HPDE6-E6E7 (cell line): ENCODE data around the gene GHR.

Experiments used
- DNase-seq: peaks from one replicate; pipeline ENCODE4 v3.0.0; 2011; ENCODE audit warnings: missing footprints; ENCODE audit errors: extremely low spot score

Gene GHR

DNA sequence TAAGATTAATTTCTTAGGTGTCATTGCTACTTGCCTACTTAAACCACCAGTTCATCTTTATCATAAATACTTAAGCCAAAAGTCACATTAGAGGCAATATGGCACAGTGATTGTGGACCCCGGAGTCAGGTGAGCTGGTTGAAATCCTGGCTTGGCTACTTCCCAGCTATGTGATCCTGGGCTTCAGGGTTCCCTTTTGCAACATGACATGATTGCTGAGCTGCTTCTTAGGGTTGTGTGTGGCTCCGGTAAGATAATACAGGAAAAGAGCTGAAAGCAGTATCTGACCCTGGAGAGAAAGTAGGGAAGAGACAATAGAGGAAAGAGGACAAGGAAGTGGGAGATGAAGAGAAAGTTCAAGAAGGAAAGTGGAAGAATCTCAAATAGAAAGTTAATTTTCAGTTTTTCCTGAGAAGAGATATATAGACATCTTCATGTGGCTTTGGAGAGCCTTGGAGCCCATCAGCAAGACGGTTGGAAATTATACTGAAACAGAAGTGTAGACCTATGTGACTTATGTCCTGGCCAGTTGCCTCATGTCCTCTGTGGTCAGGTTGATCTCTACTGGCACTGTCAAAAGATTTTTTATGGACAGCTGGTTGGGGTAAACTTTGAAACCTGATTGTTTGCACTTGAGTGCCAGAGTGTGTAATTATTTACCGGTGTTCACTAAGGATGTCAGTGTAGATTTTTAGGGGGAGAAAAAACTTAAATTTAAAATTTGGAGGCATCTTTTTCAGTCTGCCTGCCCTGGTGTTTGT lies 93.2 kb downstream of the GHR start:
- DNase-seq: no peak

DNA sequence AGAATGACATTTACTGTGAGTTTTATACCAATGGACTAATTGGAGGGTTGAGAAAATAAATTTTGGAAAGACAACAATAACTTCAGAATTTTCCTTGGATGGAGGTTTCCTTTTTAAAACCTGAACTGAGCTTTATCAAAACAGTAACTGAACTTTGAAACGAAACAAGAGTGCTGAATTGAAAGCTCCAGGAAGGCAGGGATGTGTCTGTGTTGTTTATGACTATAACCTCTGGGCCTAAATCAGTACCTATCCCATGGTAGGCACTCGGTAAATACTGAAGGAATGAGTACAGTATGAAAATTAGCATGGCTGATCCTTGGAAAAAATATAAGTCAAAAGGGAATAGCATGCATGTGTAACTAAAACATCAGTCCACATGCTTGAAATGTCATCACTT lies 93.9 kb downstream of the GHR start:
- no peak for DNase-seq

DNA sequence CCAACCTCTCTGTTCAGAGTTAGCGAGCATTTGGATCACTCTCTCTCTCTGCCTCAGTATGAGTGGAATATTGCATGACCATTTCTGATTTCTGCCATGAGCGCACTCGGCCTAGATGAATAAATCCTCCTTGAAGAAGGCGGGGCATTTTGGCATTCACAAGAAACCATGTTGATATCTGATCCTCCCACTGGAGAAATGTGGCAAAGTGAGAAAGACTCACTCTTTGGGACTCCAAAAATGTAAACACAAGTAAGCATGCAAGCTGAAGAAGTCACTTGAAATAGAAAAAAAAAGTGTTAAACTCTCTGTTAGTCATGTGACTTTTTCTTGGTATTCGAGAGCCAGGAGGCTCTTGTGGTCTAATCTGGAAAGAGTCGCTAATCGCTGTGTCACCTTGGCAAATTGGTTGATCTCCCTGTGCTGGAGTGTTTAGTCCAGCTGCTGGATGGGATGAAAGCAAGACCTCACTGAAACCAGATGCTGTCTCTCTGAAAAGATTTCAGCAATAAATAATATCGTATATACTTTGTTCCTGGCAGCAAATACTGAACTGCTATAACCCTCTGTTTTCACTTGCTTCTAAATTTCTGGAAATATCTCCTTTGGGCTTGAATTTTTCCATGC lies 95.5 kb downstream of the GHR start:
- no peak for DNase-seq

DNA sequence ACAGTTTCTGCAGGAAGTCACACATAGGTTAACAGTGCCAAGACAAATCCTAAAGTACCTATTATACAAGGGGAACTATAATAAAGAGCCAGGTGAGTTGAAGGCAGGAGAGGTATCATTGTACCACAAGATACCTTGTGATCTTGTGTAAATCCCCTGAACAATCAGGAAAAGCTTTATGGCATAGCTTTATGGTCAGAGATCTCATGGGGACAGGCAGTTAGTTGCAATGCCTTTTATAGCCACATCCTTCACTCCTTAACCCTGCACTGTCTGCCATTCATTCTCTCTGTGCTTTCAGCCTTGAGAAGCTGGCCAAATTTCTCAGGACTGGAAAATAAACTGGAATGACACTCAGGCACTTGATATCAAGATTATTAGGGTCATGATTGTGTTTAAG lies 97.0 kb downstream of the GHR start:
- no peak for DNase-seq

DNA sequence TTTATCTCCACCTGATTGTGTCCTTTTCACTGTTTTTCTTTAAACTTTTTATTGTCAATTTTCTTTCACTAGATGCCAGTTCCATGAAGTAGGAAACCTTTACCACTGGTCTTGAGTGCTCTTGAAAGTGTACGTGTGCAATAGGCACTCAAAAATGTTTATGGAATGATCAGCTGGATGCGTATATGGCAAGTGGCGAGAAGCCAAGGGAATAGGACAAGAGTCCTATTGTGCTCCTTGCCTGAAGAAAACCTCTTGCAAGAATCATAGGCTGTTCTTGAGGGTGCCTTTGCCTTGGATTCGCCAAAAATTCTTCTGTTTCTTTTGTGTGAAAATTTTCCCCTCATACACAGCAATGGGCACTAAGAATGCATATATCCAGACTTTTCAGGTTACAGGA lies 97.7 kb downstream of the GHR start:
- DNase-seq: no peak

DNA sequence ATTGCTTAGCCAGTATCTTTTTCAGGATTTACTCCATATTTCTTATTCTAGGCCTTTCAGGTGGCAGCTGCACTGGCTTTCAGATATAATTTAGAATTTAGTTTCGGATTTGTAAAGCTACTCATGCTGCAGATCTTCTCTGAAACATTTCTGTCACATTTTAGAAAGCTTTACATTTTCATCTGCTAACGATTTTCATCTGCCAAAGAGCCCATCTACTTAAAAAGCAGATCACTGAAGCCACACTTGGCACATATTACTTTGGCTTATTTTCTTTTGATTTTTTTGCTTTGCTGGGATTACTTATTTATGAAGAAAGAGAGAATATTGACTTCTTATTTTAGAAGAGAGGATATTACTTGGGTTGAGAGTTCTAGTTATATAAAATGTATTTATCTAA lies 98.2 kb downstream of the GHR start:
- DNase-seq: no peak

DNA sequence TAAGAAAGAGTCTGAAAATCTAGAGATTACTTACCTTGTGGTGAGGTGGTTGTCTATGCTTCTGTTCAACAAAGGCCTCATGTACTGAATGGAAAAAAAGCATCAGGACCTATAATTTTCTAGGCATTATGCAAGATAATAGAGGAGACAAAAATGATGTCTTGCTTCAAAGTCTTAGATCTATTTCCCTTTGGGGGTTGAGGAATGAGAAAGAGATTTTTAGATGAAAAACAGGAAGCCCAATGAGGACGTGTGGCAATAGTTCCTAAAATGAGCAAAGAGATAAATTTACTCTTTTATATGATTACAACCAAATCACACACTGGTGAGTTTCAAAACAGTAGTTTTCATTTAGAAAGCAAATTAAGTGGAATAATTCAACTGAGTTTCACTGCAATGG lies 99.5 kb downstream of the GHR start:
- no peak for DNase-seq

DNA sequence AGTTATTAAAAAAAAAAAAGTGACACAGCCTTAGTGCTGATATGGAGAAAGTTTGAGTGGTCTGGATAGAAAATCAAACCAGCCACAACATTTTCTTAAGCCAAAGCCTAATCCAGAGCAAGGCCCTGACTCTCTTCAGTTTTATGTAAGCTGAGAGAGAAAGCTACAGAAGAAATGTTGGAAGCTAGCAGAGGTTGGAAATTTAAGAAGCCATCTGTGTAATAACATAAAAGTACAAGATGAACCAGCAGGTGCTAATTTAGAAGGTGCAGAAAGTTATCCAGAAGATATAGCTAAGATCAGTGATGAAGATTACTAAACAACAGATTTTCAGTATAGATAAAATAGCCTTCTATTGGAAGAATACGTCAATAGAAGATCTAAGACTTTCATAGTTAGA lies 102.9 kb downstream of the GHR start:
- no peak for DNase-seq

DNA sequence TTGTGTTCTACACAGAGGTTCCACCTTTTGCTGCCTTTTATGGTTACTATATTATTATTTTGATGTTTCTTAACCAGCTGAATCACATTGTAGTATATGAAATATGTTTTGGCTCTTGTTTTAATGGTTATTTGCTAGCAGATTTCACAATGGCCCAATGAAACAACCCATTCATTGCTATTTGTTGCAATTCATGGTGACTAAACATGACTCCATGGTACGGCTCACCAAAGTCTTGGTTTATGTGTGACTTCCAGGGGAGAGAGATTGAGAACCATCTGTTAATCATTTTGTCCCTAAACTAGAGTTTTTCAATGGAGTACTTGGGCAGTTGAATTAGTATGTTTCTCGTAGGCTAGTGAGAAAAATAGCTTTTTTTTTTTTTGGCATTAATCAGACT lies 108.4 kb downstream of the GHR start:
- DNase-seq: no peak

DNA sequence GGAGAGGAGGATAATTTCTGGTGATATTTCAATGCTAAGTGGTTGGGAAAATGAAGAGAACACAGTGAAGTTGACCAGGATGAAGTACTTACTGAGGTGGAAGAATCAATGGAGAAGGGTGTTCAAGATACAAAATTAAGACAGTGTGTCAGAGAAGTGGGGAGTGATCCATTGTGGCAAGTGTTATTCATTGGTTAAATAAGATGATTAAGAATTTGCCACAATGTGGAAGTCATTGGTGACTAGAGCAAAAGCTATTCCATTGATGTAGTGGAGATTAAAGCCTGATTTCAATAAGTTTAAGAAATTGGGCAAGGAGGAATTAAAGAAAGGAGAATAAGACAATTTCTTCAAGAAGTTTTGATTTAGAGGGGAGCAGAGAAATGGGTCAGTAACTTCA lies 118.9 kb downstream of the GHR start:
- DNase-seq: no peak

DNA sequence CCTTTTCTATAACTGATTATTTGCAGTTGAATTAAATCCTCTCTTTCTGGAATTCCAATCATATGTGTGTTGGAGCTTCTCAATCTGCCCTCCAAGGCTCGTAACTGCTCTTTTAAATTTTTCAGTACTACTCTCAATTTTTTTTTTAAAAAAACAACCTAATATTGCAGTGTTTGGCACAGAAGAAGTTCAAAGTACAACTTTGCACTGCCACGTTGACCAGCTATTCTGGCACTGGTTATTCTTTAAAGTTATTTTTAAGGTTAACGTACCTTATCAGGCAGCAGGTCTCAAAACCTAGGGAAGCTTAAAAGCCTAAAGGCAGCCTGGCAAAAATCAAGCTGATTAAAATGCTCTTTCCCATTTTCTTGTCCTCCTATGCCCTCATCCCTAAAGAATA lies 120.5 kb downstream of the GHR start:
- no peak for DNase-seq

DNA sequence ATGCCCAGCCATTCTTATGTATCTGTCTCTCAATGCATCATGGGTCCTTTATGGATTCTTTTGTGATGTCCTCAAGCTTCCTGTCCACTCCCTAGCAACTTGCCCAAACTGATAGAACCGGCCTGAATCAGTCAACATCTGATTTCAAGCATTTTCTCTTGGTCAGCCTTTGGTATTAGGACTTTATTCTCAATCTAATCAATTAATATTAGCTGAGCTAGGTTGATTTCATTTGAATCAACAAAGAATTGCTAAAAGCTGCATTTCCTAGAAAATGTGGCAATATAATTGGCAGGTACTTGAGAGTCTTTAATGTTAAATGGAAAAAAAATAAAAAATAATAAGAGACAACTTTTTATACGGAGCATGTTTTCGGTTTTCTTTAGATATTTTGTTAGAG lies 121.8 kb downstream of the GHR start:
- DNase-seq: no peak

DNA sequence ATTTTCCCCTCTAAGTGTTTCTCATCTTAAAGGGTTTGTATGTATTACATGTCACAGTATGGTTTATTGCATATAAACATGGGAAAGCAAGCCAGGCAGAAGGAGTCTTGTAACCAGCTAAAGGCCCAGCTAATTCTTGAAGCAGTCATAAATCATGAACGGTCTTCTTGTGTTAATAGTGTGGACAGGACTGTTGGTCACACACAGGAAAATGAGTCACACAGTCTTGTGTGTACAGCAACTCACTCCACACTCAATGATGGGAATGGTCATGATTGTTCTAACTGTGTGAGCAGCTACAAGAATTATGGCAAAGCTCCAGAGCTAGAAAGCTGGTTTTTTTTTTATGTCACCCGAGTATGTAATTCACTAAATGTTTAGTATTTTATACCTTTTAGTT lies 123.9 kb downstream of the GHR start:
- no peak for DNase-seq

DNA sequence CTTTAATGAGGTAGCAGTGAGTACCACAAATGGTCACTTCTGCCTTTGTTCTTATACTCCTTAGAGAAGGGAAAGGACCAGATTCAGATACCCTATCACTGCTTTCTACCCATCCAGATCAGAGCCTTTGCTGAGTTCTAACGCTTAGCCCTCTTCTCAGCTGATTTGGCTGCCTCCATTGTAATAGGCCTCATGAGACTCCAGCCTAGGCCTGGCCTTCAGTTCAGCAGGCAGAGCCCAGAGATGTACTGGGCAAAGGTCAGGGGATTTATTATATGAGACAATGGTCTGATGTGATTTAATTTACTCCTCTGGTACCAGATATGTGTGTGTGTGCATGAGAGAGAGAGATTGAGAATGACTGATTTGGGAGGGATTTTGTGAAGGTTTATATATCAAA lies 124.7 kb downstream of the GHR start:
- no peak for DNase-seq

DNA sequence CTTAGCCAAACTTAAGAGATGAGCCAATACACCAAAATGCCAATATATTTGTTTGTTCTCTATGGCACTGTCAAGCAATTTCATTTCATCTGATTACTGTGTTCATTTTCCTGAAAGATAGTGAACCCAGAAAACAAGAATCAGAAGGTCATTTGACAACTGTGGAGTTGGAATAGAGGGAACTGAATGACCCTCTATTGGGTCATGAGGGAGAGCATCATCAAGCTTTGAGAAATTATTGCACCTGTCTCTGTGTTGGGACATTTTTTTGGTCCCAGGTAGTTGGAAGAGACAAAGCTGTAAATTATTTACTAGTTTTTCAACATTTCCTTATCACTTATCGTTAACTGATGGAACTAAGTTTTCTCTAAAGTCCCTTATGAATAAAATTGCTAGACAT lies 129.4 kb downstream of the GHR start:
- DNase-seq: no peak

DNA sequence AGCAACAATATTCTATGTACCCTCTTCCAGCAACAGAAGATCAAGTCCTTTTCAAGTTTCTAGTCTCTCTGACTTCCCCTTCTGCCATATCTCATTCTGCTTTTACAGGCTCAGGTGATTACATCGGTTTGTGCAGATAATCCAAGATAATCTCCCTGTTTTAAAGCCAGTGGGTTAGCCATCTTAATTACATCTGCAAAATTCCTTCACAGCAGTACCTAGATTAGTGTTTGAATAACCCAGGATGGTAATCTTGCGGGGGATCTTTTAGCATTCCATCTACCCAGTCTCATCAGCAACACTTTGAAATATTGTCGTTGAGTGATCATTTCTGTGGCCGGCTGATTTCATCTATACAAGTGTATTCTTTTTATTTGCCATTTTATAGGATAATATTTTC lies 130.2 kb downstream of the GHR start:
- no peak for DNase-seq

DNA sequence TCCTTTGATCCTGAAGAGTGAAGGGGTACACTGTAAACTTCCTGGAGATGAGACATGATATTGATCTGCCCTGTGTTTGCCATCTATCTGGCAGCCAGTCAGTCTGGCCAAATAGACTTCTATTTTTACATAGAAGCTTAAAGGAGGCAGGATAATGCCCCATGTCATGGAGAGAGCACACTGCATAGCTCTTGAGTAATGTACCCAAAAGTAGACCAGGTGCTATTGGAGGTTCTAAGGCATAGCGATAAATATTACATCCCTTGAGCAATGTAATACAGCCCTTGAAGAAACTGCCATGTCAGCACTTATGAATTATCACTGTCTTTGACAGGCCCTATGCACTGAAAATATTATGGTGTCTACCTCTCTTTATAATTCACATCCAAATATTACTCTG lies 131.8 kb downstream of the GHR start:
- no peak for DNase-seq

DNA sequence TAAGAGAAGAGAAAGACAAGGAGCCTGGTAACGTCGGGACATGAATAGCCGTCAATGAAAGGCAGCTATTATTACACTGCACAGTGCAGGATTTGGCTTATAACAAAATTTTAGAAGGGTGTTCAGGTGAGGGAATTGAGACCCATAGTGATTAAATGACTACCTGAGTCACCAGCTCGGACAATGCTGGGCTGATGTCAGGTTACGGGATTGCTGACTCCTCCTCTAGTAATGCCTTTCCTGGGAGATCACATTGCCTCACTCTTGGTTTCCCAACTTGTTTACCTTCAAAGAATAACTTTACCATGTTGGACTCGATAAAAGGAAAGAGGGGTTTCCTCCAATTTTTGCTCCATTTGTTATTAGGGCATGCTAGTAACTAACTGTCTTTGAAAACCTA lies 132.6 kb downstream of the GHR start:
- peak; percentile 37 for DNase-seq

DNA sequence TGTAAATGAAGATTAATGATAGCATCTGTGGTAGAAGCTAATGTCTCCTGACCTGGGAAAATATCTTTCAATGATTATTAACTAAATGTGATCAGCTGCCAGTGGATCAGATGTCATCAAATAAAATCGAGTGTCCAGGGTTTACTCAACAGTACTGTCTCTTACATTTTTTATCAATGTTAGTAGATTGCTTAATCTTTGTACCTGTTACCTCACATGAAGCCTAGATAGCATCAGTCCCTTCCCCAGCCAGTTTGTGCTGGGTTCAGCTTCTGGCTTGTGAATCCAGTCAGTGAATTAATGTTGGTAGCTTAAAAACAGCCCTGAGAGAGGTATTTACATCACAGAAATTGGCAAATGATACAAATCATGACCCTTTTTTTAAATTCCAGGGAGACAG lies 134.4 kb downstream of the GHR start:
- no peak for DNase-seq

DNA sequence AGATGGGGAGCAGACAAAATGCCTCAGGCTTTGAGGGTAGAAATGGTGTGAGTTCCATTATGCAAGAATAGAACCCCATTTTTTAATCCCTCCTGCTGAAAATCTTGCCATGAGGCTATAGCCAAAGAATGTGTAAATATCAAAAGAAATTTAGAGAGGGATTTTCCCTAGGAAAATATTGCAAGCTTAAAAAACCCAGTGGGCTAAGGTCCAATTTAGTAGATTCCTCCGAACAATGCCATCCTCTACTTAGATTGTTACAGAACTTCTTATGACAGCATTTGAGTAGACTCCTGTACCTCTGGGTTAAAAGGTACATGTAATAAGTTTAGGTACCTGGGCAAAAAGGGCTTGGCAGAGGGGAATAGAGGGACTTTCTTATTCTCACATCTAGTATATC lies 138.4 kb downstream of the GHR start:
- no peak for DNase-seq

DNA sequence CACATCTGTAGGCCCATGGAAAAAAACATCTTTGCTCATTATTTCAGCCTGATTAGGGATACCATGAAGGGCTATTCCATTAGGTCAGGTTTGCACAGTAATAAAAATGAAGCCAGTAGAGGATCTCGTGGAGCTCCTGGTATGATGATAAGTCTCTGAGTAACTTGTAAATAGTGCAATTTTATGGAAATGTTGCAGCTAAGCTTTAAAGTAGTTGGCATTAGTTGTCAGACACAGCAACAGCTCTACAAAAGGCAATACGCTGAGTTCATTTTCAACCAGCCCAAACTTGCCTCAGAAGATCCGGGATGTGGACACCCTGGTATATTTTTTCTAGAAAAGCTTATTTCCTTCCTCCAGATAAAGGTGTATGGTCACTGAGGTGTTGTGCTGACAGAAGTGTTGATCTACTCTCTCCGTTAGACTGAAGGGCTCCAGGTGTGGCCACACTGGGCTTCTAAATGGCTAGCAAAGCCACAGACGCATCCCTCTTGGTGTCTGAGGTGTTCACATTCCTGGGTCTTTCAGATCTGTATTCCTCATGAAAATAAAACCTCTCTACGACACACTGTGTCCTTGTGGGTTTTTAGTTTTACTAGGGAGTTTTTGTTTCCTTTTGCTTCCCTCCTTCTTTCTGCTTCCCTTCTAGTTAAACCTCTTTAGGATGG lies 141.6 kb downstream of the GHR start:
- peak; percentile 2 for DNase-seq

DNA sequence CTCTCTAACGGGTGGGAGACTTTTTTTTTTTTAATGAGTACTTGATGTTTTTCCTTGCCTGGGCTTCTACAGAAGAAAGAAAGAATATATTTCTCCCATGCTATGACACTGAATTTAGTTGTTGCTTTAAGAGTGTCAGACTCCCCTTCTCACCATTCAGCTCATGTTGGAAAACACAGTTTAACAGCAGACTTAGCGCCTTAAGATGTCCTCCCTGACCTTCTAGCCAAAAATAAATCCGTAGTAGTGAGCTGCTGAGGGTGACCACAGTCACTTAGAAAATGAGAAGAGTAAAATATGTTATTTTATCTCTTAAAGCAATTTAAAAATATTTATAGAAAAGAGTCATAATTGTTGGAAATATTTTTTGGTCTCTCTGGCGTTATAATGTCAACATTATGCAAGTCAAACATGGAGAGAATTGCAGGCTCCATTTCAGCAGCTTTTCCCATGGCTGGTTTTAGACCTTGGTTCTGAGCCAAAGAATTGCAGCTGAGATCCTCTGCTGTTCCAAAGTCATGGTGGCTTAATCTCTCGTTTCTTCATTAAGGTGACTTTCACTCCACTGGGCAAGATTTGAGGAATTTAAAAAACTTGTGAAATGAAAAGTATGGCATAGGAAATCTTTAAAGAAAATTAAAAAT lies 143.5 kb downstream of the GHR start:
- no peak for DNase-seq

DNA sequence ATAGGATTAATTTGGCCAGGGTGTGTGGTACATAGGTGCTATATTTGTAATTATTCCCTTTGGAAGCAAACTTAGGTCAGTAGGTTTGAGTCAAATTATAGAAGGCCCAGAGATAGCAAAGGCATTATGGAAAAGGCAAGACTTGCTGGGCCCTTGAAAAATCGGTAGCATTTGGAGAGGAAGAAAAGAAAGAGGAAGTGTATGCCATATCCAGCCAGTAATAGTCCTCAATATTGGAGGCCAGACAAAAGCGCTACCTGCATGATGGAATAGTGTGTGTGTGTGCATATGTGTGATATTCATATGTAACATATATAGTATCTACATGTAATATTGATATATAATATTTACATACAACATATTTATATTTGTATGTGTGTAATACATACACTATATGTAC lies 146.1 kb downstream of the GHR start:
- DNase-seq: no peak
